Nephron (organoid): ENCODE measurements around the gene MAST1.

Experiments used
- H3K27ac Mint-ChIP-seq, 3 experiments: 2 replicates each; pipeline ENCODE4 v1.8.0; 2020; ENCODE audit warnings: mixed read lengths in 3 of 3, mild to moderate bottlenecking in 2 of 3, moderate library complexity in 1 of 3
- H3K27me3 Mint-ChIP-seq: 2 replicates; pipeline ENCODE4 v1.8.0; 2021; ENCODE audit warnings: low read depth, mild to moderate bottlenecking, moderate library complexity, mixed read lengths
- H3K36me3 Mint-ChIP-seq: 2 replicates; pipeline ENCODE4 v1.8.0; 2020; ENCODE audit warnings: low read depth, mixed read lengths
- H3K4me1 Mint-ChIP-seq: 2 replicates; pipeline ENCODE4 v1.8.0; 2020; ENCODE audit warnings: mixed read lengths
- H3K4me3 Mint-ChIP-seq, 3 experiments: 2 replicates each; pipeline ENCODE4 v1.8.0; 2020; ENCODE audit warnings: mild to moderate bottlenecking in 3 of 3, mixed read lengths in 3 of 3, moderate library complexity in 2 of 3
- H3K9me3 Mint-ChIP-seq: 2 replicates; pipeline ENCODE4 v1.8.0; 2020; ENCODE audit warnings: mixed read lengths
- TF ChIP-seq, protein P1 (sequence below), 3 experiments: fragments of 200-600 bp; sonication (generic); IDR thresholded peaks; one replicate each; pipeline ENCODE4 v1.5.0; 2021; ENCODE audit warnings: antibody characterized with exemption in 3 of 3; ENCODE audit not compliant: unreplicated experiment in 3 of 3

MAST1 gene

DNA sequence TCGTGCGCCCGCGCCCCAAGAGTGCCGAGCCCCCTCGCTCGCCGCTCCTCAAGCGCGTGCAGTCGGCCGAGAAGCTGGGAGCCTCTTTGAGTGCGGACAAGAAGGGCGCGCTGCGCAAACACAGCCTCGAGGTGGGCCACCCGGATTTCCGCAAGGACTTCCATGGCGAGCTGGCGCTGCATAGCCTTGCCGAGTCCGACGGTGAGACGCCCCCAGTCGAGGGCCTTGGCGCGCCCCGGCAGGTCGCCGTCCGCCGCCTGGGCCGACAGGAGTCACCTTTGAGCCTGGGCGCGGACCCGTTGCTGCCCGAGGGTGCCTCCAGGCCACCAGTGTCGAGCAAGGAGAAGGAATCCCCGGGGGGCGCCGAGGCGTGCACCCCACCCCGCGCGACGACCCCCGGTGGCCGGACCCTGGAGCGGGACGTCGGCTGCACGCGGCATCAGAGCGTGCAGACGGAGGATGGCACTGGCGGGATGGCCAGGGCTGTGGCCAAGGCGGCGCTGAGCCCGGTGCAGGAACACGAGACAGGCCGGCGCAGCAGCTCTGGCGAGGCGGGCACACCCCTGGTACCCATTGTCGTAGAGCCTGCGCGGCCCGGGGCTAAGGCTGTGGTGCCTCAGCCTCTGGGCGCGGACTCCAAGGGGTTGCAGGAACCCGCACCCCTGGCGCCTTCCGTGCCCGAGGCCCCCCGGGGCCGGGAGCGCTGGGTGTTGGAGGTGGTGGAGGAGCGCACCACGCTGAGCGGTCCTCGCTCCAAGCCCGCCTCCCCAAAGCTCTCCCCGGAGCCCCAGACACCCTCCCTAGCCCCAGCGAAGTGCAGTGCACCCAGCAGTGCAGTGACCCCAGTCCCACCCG is 35.8 kb downstream of the MAST1 start:
- Mint-ChIP-seq H3K4me1 (no peaks in the 10 kb centered on the region), H3K9me3 (no peaks in the 10 kb centered on the region), H3K27me3 (peaks cover 5% of the 10 kb centered on the region), H3K27ac (no peak overlapping the region), H3K36me3 (peaks cover 13% of the 10 kb centered on the region), H3K4me3 (no peak overlapping the region)
- TF ChIP-seq, protein P1, sequence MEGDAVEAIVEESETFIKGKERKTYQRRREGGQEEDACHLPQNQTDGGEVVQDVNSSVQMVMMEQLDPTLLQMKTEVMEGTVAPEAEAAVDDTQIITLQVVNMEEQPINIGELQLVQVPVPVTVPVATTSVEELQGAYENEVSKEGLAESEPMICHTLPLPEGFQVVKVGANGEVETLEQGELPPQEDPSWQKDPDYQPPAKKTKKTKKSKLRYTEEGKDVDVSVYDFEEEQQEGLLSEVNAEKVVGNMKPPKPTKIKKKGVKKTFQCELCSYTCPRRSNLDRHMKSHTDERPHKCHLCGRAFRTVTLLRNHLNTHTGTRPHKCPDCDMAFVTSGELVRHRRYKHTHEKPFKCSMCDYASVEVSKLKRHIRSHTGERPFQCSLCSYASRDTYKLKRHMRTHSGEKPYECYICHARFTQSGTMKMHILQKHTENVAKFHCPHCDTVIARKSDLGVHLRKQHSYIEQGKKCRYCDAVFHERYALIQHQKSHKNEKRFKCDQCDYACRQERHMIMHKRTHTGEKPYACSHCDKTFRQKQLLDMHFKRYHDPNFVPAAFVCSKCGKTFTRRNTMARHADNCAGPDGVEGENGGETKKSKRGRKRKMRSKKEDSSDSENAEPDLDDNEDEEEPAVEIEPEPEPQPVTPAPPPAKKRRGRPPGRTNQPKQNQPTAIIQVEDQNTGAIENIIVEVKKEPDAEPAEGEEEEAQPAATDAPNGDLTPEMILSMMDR (IDR thresholded peaks at IDR 0.05; ENCODE audit: unreplicated experiment in 3 of 3), result no peak

- no peaks in the 10 kb centered on the region for H3K4me1 Mint-ChIP-seq
- TF ChIP-seq, protein P1 (IDR thresholded peaks at IDR 0.05; ENCODE audit: unreplicated experiment in 3 of 3), result no peak
- H3K36me3 Mint-ChIP-seq, result peaks cover 13% of the 10 kb centered on the region
- H3K9me3 Mint-ChIP-seq, result no peaks in the 10 kb centered on the region
- H3K27me3 Mint-ChIP-seq, result peaks cover 13% of the 10 kb centered on the region
- no peak overlapping the region for H3K4me3 Mint-ChIP-seq
- H3K27ac Mint-ChIP-seq, result no peak overlapping the region
Observed at GRCh38 chr19:12875086-12875485, 36.8 kb downstream of the MAST1 start.

GRCh38 chr19:12880551-12881171 is 42.3 kb downstream of the MAST1 start:
- Mint-ChIP-seq H3K9me3 (peaks cover 3% of the 10 kb centered on the region), H3K4me3 (peak overlapping the region; percentile 82 to 87 (median 83)), H3K27me3 (peaks cover 52% of the 10 kb centered on the region), H3K36me3 (no peaks in the 10 kb centered on the region), H3K27ac (peak overlapping the region in 2 of 3 experiments; percentile 26 to 63), H3K4me1 (no peaks in the 10 kb centered on the region)
- TF ChIP-seq, protein P1 (IDR thresholded peaks at IDR 0.05; ENCODE audit: unreplicated experiment in 3 of 3), result no peak

DNA sequence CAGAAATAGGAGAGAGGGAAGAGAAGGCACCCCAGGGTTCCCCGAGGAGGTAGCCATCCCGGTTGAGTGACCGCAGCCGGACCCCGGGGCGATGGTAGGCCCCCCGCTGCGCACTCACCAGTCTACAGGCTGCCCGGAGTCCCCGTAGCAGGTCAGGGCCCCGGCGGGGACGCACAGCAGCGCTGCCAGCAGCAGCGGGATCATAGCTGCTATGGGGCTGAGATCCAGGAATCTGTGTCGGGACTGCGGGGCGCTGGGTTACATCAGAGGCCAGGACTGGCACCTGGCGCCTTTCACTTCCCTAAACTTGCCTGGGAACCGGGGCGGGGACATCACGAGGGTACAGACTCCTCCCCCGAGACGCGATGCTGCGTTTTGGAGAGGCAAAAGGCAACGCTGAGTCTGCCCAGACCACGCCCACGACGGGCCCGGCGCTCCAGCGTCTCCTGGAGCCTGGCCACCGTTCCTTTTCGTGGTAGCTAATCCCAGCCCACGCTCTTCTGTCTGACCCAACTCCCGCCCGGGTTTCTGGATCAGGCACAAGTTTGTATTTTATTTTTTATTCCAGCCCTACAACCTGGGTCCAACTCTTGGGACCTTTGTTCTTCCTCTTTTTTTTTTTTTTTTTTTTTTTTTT is 43.0 kb downstream of the MAST1 start, which contains the start of gene DNASE2:
TSS of gene DNASE2 (minus strand) at position 278 of the 637 bp plus-strand sequence. CDS start at position 204, 74 bp downstream.
- Mint-ChIP-seq H3K9me3 (peaks cover 3% of the 10 kb centered on the region), H3K4me1 (peaks cover 2% of the 10 kb centered on the region), H3K4me3 (peak within 1 kb of the TSS; percentile 82 to 87 (median 83)), H3K27me3 (peaks cover 56% of the 10 kb centered on the region), H3K36me3 (no peaks in the 10 kb centered on the region), H3K27ac (peak within 1 kb of the TSS; percentile 32 to 63 (median 44))
- TF ChIP-seq, protein P1 (IDR thresholded peaks at IDR 0.05; ENCODE audit: unreplicated experiment in 3 of 3), result no peak

DNA sequence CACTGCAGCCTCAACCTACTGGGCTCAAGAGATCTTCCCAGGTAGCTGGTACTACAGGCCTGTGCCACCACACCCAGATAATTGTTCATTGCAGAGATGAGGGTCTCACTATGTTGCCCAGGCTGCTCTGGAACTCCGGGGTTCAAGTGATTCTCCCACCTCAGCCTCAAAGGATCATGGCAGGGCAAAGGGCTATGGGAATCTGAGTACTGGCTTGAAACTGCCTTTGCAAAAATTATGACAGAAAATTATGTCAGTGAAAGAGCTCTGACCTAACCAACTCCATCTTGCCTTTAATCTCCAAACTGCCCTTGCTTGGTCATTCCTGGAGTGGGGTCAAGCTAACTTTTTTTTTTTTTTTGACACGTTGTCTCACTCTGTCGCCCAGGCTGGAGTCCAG is 44.3 kb downstream of the MAST1 start:
- TF ChIP-seq, protein P1 (IDR thresholded peaks at IDR 0.05; ENCODE audit: unreplicated experiment in 3 of 3), result no peak
- peak overlapping the region; percentile 75 to 83 (median 82) for H3K4me3 Mint-ChIP-seq
- peaks cover 68% of the 10 kb centered on the region for H3K27me3 Mint-ChIP-seq
- peaks cover 5% of the 10 kb centered on the region for H3K4me1 Mint-ChIP-seq
- H3K27ac Mint-ChIP-seq, result no peak overlapping the region
- H3K9me3 Mint-ChIP-seq, result peaks cover 3% of the 10 kb centered on the region
- no peaks in the 10 kb centered on the region for H3K36me3 Mint-ChIP-seq
